ENCODE measurements around the gene DNAL4. TPM values are rescaled to one million over a fixed set of nuclear protein-coding genes. Genes with fewer than 3 reads are reported as not detected.

Gene DNAL4
- total RNA-seq, 1 experiment from 2014 or later: 8.3 TPM

- no peak overlapping the region for H3K4me2 ChIP-seq (ENCODE audit: insufficient read depth, insufficient read length, low read length)
- H4K8ac ChIP-seq (replicated peaks; ENCODE audit: insufficient read length, low read depth, low read length): no peak overlapping the region
- no peak overlapping the region for H3K4me3 Mint-ChIP-seq
- TF ChIP-seq, protein P1, sequence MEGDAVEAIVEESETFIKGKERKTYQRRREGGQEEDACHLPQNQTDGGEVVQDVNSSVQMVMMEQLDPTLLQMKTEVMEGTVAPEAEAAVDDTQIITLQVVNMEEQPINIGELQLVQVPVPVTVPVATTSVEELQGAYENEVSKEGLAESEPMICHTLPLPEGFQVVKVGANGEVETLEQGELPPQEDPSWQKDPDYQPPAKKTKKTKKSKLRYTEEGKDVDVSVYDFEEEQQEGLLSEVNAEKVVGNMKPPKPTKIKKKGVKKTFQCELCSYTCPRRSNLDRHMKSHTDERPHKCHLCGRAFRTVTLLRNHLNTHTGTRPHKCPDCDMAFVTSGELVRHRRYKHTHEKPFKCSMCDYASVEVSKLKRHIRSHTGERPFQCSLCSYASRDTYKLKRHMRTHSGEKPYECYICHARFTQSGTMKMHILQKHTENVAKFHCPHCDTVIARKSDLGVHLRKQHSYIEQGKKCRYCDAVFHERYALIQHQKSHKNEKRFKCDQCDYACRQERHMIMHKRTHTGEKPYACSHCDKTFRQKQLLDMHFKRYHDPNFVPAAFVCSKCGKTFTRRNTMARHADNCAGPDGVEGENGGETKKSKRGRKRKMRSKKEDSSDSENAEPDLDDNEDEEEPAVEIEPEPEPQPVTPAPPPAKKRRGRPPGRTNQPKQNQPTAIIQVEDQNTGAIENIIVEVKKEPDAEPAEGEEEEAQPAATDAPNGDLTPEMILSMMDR (conservative IDR thresholded peaks at IDR 0.05): no peak
- no peaks in the 10 kb centered on the region for H3K4me1 ChIP-seq (ENCODE audit: insufficient read depth, low read length)
- no peak overlapping the region for H3K23ac ChIP-seq (ENCODE audit: insufficient read length, low read depth, low read length)
- H4K91ac ChIP-seq (ENCODE audit: insufficient read length, low read depth, low read length): no peak overlapping the region
- peaks cover 5 to 18% of the 10 kb centered on the region in 2 experiments; a peak in 3 of 4 replicates for H3K4me1 Mint-ChIP-seq
- H3K79me1 ChIP-seq (ENCODE audit: insufficient read depth, low read depth, low read length, poor library complexity, severe bottlenecking): no peaks in the 10 kb centered on the region
- no peak overlapping the region for H3K27ac ChIP-seq (ENCODE audit: insufficient read length, low read depth, low read length)
- WGBS (ENCODE audit: extremely low coverage, insufficient read length, low lambda C conversion rate): no CpG with 5 or more reads among the region's 8 CpGs
- H3K9ac ChIP-seq (ENCODE audit: extremely low read depth, insufficient read length, low read length): no peak overlapping the region
- no peak overlapping the region for H3T11ph ChIP-seq (ENCODE audit: low read length)
- H2BK120ac ChIP-seq (ENCODE audit: low read depth, low read length, poor library complexity, severe bottlenecking): no peak overlapping the region
- H2AFZ ChIP-seq (ENCODE audit: low read length): no peak overlapping the region
- H2BK20ac ChIP-seq (ENCODE audit: low read depth, low read length, poor library complexity, severe bottlenecking): no peak overlapping the region
- no peak overlapping the region for H2BK15ac ChIP-seq (ENCODE audit: low read depth, low read length)
- H4K5ac ChIP-seq (ENCODE audit: insufficient read length, low read depth, low read length): no peak overlapping the region
- no peak overlapping the region for H3K27ac Mint-ChIP-seq
- H4K20me1 ChIP-seq (ENCODE audit: control insufficient read depth, insufficient read depth, insufficient read length): no peaks in the 10 kb centered on the region
- no peaks in the 10 kb centered on the region for H3K79me2 ChIP-seq (ENCODE audit: insufficient read depth, low read length)
- H3K27me3 Mint-ChIP-seq (ENCODE audit: low read depth): peaks cover 39% of the 10 kb centered on the region
- no peak overlapping the region for H2BK12ac ChIP-seq (ENCODE audit: insufficient read length, low read depth, low read length)
- DNase-seq: no peak
- H2AK5ac ChIP-seq (ENCODE audit: insufficient read length, low read length): no peak overlapping the region
- H3K36me3 Mint-ChIP-seq (ENCODE audit: insufficient read depth in 1 of 3, low read depth in 3 of 3): no peaks in the 10 kb centered on the region
- H3K56ac ChIP-seq (ENCODE audit: insufficient read length, low read depth, low read length): no peak overlapping the region
- no peaks in the 10 kb centered on the region for H3K9me3 ChIP-seq (ENCODE audit: control insufficient read depth, low read depth, low read length)
- no peaks in the 10 kb centered on the region for H3K23me2 ChIP-seq (ENCODE audit: insufficient read length, low read depth, low read length, poor library complexity, severe bottlenecking)
- H3K4ac ChIP-seq (ENCODE audit: low read depth, low read length): no peak overlapping the region
- no peaks in the 10 kb centered on the region for H3K9me3 Mint-ChIP-seq
- H3K18ac ChIP-seq (ENCODE audit: insufficient read length, low read depth, low read length): peak overlapping the region; percentile 28
- no peak overlapping the region for H2BK5ac ChIP-seq (ENCODE audit: insufficient read length, low read length)
- peak overlapping the region; percentile 60; the same call in 1 of the 2 replicates for H3K14ac ChIP-seq (ENCODE audit: insufficient read depth, low read length)
- H3K27me3 ChIP-seq (ENCODE audit: insufficient read depth, low read length): no peaks in the 10 kb centered on the region
Observed at GRCh38 chr22:38820020-38820419, 26.1 kb upstream of the DNAL4 start.
